ENCODE results near the gene FAM149A.

FAM149A gene

GRCh38 chr4:186201535-186202230 lies 97.2 kb downstream of the FAM149A start:
- Histone ChIP-seq H3K4me1 (ENCODE audit: control insufficient read depth, insufficient read depth, low read length) (no peaks in the 10 kb centered on the region; the same call in 1 of the 2 replicates), H3K9me3 (ENCODE audit: control insufficient read depth, insufficient read depth, low read depth, low read length) (no peaks in the 10 kb centered on the region), H3K4me3 (ENCODE audit: low read depth, low read length) (no peak overlapping the region), H3K36me3 (ENCODE audit: control insufficient read depth in 2 of 2, insufficient read depth in 1 of 2, low read length in 2 of 2) (peaks cover 0 to 3% of the 10 kb centered on the region in 2 experiments; a peak in 1 of 3 replicates), H3K27ac (ENCODE audit: extremely low read depth, low read depth, low read length) (no peak overlapping the region)
- TF ChIP-seq, protein P1, sequence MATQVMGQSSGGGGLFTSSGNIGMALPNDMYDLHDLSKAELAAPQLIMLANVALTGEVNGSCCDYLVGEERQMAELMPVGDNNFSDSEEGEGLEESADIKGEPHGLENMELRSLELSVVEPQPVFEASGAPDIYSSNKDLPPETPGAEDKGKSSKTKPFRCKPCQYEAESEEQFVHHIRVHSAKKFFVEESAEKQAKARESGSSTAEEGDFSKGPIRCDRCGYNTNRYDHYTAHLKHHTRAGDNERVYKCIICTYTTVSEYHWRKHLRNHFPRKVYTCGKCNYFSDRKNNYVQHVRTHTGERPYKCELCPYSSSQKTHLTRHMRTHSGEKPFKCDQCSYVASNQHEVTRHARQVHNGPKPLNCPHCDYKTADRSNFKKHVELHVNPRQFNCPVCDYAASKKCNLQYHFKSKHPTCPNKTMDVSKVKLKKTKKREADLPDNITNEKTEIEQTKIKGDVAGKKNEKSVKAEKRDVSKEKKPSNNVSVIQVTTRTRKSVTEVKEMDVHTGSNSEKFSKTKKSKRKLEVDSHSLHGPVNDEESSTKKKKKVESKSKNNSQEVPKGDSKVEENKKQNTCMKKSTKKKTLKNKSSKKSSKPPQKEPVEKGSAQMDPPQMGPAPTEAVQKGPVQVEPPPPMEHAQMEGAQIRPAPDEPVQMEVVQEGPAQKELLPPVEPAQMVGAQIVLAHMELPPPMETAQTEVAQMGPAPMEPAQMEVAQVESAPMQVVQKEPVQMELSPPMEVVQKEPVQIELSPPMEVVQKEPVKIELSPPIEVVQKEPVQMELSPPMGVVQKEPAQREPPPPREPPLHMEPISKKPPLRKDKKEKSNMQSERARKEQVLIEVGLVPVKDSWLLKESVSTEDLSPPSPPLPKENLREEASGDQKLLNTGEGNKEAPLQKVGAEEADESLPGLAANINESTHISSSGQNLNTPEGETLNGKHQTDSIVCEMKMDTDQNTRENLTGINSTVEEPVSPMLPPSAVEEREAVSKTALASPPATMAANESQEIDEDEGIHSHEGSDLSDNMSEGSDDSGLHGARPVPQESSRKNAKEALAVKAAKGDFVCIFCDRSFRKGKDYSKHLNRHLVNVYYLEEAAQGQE (tag by site-specific recombination; IDR thresholded peaks at IDR 0.05): no peak
- TF ChIP-seq, protein P2, sequence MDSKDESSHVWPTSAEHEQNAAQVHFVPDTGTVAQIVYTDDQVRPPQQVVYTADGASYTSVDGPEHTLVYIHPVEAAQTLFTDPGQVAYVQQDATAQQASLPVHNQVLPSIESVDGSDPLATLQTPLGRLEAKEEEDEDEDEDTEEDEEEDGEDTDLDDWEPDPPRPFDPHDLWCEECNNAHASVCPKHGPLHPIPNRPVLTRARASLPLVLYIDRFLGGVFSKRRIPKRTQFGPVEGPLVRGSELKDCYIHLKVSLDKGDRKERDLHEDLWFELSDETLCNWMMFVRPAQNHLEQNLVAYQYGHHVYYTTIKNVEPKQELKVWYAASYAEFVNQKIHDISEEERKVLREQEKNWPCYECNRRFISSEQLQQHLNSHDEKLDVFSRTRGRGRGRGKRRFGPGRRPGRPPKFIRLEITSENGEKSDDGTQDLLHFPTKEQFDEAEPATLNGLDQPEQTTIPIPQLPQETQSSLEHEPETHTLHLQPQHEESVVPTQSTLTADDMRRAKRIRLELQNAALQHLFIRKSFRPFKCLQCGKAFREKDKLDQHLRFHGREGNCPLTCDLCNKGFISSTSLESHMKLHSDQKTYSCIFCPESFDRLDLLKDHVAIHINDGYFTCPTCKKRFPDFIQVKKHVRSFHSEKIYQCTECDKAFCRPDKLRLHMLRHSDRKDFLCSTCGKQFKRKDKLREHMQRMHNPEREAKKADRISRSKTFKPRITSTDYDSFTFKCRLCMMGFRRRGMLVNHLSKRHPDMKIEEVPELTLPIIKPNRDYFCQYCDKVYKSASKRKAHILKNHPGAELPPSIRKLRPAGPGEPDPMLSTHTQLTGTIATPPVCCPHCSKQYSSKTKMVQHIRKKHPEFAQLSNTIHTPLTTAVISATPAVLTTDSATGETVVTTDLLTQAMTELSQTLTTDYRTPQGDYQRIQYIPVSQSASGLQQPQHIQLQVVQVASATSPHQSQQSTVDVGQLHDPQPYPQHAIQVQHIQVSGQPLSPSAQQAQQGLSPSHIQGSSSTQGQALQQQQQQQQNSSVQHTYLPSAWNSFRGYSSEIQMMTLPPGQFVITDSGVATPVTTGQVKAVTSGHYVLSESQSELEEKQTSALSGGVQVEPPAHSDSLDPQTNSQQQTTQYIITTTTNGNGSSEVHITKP (tag by site-specific recombination; IDR thresholded peaks at IDR 0.05): peak; percentile 60
- TF ChIP-seq ZNF600 (tag by site-specific recombination; IDR thresholded peaks at IDR 0.05) (peak; percentile 51), ZNF555 (tag by site-specific recombination; conservative IDR thresholded peaks at IDR 0.05) (no peak), ZNF112 (tag by site-specific recombination; IDR thresholded peaks at IDR 0.05) (no peak), ZFHX2 (tag by site-specific recombination; conservative IDR thresholded peaks at IDR 0.05) (peak; percentile 49; the same call in 1 of the 2 replicates), ZNF48 (tag by site-specific recombination; IDR thresholded peaks at IDR 0.05) (no peak), ZNF426 (tag by site-specific recombination; IDR thresholded peaks at IDR 0.05) (no peak), ZNF548 (tag by site-specific recombination; IDR thresholded peaks at IDR 0.05) (no peak), ZNF629 (tag by site-specific recombination; IDR thresholded peaks at IDR 0.05) (no peak), ZNF121 (tag by site-specific recombination; IDR thresholded peaks at IDR 0.05) (no peak), ZNF221 (tag by site-specific recombination; IDR thresholded peaks at IDR 0.05; ENCODE audit: borderline replicate concordance) (no peak), CTCF (tag by site-specific recombination; IDR thresholded peaks at IDR 0.05) (peak; percentile 63), BCL11A (tag by site-specific recombination; IDR thresholded peaks at IDR 0.05; ENCODE audit: low read depth) (no peak), ZNF654 (tag by site-specific recombination; IDR thresholded peaks at IDR 0.05; ENCODE audit: low read depth) (peak; percentile 37), ZBTB8A (tag by site-specific recombination; IDR thresholded peaks at IDR 0.05) (0 out of 2 replicates have a peak, but pooled peaks have one; percentile 15), EGR2 (tag by site-specific recombination; IDR thresholded peaks at IDR 0.05; ENCODE audit: low read depth) (peak; percentile 31; the same call in 1 of the 2 replicates), ZNF335 (tag by site-specific recombination; conservative IDR thresholded peaks at IDR 0.05) (peak; percentile 71), ZNF324 (tag by site-specific recombination; IDR thresholded peaks at IDR 0.05) (no peak), ZBTB17 (tag by site-specific recombination; IDR thresholded peaks at IDR 0.05) (0 out of 2 replicates have a peak, but pooled peaks have one; percentile 33), ZNF223 (tag by site-specific recombination; IDR thresholded peaks at IDR 0.05) (no peak), GLIS1 (tag by site-specific recombination; IDR thresholded peaks at IDR 0.05) (peak; percentile 22; the same call in 1 of the 2 replicates)
- TF ChIP-seq, protein P3, sequence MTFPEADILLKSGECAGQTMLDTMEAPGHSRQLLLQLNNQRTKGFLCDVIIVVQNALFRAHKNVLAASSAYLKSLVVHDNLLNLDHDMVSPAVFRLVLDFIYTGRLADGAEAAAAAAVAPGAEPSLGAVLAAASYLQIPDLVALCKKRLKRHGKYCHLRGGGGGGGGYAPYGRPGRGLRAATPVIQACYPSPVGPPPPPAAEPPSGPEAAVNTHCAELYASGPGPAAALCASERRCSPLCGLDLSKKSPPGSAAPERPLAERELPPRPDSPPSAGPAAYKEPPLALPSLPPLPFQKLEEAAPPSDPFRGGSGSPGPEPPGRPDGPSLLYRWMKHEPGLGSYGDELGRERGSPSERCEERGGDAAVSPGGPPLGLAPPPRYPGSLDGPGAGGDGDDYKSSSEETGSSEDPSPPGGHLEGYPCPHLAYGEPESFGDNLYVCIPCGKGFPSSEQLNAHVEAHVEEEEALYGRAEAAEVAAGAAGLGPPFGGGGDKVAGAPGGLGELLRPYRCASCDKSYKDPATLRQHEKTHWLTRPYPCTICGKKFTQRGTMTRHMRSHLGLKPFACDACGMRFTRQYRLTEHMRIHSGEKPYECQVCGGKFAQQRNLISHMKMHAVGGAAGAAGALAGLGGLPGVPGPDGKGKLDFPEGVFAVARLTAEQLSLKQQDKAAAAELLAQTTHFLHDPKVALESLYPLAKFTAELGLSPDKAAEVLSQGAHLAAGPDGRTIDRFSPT (tag by site-specific recombination; IDR thresholded peaks at IDR 0.05): 0 out of 2 replicates have a peak, but pooled peaks have one; percentile 18
- POLR2A ChIA-PET: interaction anchor here (1.2 kb wide), 1 partner anchor 10 kb away, joined by 3 read pairs; the partner anchor contains the start of gene CYP4V2
- CTCF ChIA-PET: interaction anchor here (0.6 to 1.5 kb wide), 6 partner anchors 9 to 385 kb away, joined by 3 to 6 read pairs (median 4); partner anchors contain the start of gene KLKB1

Measured in HEK293 (cell line).